Subcutaneous adipose tissue (tissue), 4 donors: ENCODE data around the gene MYBPC1. TPM values are rescaled to one million over a fixed set of nuclear protein-coding genes. Genes with fewer than 3 reads are reported as not detected.

ENCODE experiments used
- CTCF ChIP-seq: fragments of 450-650 bp; IDR thresholded peaks from one replicate; pipeline ENCODE4 v1.5.1; 2016; ENCODE audit warnings: low read depth, mild to moderate bottlenecking, control low read depth, antibody characterized with exemption, moderate library complexity
- total RNA-seq, 4 donors: library from RNA; depleted of rRNA; stranded (reverse); fragments of >200 nt; gene quantifications; one replicate each; pipeline ENCODE4 v1.1.0, GENCODE V29; 2016

Gene MYBPC1
- total RNA-seq, 4 donors from 2014 or later: 0.17 to 0.66 TPM; not detected in 2

DNA sequence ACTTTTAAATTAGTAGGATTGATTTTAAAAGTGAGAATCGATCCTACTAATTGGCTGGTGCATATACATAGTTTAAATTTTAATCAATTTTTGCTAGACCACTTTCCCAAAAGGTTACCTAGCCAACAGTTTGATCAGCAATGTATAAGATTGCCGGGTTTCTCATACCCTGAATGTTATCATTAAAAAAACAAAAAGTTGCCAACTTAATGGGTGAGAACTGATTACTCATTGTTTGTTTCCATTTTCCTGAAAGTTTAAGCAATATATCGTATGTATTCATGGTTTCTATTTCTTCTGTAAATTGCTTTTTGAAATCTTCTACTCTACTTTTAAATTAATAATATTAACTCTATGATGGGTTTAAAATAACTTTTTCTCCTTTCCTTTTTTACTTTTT, 4.4 kb upstream of the MYBPC1 start:
- TF ChIP-seq CTCF: no peak

GRCh38 chr12:101591781-101592180, 3.0 kb upstream of the MYBPC1 start:
- no peak for TF ChIP-seq CTCF

GRCh38 chr12:101592448-101592847, 2.3 kb upstream of the MYBPC1 start:
- TF ChIP-seq CTCF: no peak

- TF ChIP-seq CTCF: no peak
Measured at GRCh38 chr12:101592921-101593320, 1.9 kb upstream of the MYBPC1 start.

DNA sequence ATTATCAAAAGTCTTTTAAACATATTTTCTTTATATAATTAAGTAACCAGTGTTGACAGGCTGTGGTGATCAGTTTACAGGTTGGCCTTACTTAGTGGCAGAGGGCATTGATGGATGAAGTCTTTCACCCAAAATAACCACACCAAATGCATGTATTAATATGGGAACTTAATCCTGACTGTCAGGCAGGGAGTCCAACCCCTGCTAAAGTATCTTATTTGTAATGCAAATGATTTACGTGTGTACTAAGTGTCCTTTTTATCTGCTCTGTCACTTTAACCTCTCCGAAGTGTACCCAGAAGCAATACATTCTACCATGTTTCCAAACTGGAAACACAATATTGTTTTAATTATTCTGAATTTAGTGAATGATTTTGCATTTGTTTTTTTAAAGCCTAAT, 1.4 kb downstream of the MYBPC1 start:
- no peak for TF ChIP-seq CTCF

DNA sequence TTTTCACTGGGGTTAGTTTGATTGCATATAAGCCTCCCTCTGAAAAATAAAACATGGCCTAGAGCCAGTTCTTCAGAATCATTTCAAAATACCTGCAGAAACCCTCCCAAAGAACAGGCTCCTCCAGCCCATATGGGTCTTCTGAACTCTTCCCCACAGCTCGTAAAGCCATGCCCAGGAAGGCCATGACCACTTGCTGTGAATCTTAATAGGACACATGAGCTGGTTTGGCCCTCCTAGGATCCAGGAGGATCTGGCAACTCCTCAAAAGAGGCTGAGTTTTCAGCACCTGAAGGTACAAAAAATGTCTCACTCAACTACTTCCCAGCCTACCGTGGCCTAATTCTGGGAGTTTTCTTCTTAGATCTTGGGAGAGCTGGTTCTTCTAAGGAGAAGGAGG, 2.4 kb downstream of the MYBPC1 start:
- no peak for TF ChIP-seq CTCF

- no peak for TF ChIP-seq CTCF
Measured at GRCh38 chr12:101598483-101598882, 3.7 kb downstream of the MYBPC1 start.
